ENCODE measurements around the gene CYP19A1.

- no peak for TF ChIP-seq CTCF (IDR thresholded peaks at IDR 0.05 in 2 of 3, conservative IDR thresholded peaks at IDR 0.05 in 1 of 3; ENCODE audit: insufficient read depth in 2 of 3, low read depth in 1 of 3, low read length in 3 of 3)
- no peak for TF ChIP-seq ZFP36 (IDR thresholded peaks at IDR 0.05; ENCODE audit: low read depth, low read length, partially characterized antibody)
Observed at GRCh38 chr15:51327081-51327480, 11.3 kb downstream of the CYP19A1 start.

Data from K562 (cell line).